Measurements from ENCODE around the gene C11orf21.
"Not testable (repeated sequence)": the region's sequence is repeated elsewhere in the genome, so short reads cannot be mapped to it uniquely, and the experiment has no call there.

The C11orf21 gene

DNA sequence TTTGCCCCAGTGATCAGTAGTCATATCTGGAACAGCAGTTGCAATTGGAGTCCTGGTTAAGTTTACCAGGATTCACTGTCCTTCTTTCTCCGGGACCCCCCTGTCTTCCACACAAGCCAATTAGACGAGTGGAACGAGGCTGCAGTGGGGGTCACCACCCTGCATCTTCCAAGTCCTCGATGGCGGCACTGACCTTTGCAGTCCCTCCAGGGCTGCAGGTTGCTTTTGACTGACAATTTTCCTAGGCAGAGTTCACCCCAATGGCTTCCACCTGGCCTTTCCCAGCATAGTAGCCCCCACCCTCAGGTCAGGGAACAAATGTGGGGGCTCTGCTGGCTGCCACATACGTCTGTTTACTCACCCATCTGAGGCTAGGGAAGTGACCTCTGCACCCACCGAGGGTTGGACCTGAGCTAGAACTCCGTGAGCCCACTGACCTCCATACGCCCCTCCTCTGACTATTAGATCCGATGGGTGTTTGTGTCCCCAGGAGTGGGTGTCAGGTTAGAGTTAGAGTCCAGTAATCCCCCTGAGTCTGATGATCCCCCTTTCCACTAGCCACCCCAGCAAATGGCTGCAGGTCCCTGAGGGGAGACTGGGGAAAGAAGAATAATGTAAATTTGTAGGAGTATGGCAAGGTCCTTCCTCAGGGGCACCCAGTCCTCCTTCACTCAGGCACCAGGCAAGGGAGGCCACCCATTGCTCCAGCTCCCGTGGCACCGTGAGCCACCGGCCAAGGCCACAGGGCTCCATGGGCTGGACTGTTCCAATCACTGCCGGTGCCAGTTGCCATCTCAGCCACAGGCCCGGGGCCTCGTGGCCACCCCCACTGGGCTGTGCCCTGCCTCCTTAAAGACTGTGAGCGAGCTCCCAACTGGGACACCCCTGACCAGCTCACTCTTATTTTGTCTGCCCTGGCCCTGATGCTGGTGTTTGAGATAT is 5.5 kb downstream of the C11orf21 start:
- DNase-seq, result no peak

DNA sequence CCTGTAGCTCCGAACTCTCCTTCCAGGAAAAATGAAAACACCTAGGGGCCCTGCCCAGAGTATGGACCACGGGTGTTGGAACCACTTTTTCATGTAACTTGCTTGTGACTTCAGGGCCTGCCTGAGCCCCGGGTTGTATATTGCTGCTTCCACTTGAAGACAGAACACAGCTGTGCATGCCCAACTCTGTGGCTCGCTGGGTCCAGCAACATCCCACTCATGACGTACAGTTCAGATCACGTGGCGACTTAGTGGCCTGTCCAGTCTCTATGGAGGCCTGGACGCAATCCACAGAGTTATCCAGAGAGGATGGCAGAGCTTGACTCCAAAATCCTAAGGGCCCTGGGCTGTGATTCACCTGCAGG is 6.8 kb downstream of the C11orf21 start:
- DNase-seq, result no peak

DNA sequence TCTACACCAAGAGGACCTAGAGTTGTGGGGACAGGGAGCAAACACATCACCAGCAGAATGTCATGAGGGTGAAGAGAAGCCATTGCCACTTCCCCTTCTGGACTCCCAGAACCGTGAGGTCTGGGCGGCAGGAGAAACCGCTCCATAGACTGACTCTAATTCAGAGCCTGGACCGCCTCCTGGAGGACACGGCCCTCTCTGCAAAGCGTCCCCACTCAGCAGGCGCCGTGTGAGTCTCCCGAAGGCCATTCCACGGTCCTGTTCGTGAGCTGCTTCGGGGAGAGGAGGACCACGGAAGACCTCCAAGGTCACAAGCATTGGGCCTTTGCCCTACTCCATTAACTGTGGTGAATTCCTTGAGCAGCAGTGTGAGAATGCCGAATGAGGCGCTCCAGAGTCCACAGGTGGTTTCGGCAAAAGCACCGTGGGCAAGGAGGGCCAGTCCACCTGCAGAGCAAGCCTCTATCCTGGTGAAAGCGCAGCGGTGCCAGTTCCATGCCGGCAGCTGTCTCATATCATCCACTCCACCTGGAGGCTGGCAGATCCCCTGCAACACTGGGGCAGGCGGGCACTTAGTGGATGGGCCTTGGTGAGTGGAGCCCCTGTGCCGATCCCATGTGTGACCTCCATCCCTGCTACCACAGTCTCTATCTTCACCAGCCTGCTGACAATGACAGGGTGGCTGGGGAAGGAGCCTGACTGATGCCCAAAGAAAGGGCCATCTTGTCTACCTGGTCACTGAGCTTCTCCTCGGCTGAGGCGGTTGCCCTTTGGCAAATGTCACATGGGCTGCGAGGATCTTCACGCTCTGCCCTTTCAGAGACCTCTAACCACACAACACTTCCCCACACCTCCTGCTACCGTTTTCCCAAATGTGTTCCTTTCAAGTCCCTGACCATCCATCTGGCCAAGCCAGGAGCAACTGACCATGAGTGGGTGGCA is 7.5 kb downstream of the C11orf21 start:
- DNase-seq, result no peak

DNA sequence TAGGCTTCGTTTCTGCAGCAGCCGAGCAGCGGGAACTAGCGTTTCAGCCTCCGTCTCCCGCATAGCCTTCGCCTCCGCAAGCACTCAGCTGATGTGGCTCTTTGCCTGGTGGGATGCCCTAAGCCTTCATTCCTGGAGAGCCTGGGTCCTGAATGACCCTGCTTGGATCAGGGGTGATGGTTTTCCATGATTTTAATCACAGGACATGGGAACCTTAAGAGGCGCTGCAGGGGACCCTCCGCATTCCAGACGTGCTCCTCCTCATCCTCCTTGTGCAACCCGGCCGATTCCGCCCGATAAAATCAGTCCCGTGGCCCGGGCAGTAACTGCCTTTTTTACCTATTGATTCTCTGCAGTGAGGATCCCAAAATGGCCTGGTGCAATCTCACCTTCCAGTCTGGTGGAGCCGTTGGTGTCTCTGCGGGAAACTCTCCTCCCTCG is 8.2 kb downstream of the C11orf21 start:
- no peak for DNase-seq

DNA sequence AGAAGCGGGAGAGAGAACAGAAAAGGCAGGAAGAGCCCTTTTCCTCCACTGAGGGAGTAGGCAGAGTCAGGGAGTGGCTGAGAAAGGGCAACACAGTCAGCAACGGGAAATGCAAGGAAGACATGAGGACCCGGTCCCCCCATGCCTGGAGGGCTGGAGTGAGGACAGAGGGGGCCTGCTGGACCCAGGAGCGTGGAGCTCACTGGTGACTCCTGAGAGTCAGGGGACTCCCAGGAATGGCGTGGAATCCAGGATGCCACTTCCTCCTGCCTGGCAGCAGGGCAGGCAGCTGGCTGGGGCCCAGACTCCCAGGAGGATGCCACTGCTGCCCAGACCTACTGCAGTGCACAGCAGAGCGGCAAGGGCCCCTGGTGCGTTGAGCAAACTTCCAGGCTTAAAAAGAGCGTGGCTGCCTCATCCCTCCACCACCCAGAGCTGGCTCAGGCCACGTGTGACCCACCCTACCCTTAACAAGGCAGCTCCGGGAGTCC is 11.3 kb downstream of the C11orf21 start:
- DNase-seq, result no peak

DNA sequence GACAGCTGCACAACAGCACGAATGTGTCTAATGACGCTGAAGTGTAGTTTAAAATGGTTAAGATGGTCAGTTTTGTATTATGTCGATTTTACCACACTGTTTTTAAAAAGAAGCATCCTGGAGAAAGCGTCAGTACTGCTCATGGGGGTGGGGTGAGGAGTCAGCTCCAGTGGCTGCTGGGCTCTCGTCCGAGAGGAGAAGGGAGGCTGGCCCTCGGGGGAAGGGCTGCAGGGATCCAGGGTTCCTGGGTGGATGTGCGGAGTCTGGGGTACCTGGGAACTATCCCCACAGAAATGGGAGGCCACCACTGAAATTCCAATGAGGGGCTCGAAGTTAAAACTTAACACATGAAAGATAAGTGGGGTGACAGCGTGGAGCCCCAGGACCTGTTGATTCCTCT is 11.9 kb downstream of the C11orf21 start:
- no peak for DNase-seq

DNA sequence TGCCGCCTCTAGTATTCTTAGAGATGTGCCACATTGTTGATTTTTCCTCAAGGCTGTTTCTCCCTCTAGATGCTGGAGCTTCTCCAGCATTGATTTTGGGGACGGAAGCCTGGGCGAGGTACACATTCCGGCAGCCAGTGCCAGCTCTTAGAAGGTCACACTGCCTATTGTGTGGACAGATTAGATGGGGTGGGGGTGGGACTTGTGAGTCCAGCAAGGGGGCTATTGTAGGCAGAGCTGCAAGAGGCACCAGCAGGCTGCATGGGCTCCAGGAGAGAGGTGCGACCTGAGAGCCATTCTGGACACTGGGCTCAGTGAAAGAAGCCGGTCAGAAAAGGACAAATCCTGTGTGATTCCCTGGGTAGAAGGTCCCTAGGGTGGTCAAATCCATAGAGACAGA is 12.4 kb downstream of the C11orf21 start:
- DNase-seq, result no peak

DNA sequence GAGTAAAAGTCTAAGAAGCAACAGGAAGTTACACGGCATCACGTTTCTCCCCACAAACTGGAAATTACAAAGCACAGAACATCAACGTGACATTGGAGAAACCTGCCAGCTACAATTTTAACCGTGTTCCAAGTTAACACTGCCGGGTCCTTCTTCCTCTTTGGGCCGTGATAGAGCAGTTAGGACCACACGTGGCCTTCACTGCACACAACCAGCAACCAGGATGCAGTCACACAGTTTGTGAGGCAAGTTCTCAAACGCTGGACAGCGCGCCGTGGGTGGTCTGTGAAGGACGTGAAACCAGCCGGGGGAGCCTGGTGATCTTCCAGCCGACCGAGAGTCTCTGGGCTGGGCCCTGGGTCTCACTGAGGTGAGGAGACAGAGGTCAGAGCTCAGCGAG is 14.6 kb downstream of the C11orf21 start:
- no peak for DNase-seq

DNA sequence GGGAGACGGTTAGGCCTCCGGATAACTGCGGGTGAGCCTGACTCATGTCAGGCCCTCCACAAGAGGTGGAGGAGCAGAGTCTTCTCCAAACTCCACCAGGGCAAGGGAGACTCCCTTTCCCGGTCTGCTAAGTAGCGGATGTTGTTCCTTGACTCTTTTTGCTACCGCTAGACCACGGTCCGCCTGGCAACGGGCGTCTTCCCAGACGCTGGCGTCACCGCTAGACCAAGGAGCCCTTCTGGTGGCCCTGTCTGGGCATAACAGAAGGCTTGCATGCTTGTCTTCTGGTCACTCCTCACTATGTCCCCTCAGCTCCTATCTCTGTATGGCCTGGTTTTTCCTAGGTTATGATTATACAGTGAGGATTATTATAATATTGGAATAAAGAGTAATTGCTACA is 15.4 kb downstream of the C11orf21 start:
- DNase-seq, result not testable (repeated sequence)

DNA sequence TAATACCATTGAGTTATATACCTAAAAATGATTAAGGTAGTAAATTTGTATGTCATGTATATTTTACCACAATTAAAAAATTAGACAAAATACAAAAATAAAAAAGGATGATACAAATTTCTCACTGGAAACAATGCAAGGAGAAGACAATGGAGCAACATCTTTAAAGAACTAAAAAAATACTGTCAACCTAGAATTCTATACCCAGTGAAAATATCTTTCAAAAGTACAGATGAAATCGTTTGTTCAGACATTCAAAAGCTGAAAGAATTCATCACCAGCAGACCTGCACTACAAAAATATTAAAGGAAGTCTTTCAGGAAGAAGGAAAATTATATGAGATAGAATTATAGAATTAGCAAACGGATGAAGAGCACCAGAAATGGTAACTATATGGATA is 21.5 kb downstream of the C11orf21 start:
- DNase-seq, result no peak

DNA sequence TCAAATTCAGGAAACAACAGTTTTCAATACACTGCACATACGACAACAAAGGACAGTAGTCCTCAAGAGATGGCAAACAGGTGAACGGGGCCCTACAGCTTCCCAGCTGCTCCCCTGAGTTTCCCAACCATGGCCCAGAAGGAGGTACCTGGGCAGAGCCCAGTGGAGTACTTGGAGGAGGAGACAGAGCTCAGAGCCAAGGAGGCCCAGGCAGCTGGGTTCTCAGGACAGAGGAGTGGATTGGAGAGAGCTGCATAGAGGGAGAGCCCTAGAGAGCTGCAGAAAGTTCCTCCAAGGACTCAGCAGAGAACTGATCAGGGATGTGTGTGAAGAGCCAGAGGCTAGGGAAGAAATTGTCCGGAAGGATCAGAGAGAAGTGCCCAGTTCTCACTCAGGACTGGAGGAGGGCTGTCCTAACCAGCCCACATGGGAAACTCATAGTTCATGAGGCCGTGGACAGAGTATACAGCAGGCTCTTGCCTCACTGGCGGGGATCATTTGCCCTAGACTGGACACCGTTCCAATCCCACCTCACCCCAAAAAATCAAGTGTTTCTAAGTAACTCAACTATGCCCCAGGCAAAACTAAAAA is 23.7 kb downstream of the C11orf21 start:
- DNase-seq, result no peak

DNA sequence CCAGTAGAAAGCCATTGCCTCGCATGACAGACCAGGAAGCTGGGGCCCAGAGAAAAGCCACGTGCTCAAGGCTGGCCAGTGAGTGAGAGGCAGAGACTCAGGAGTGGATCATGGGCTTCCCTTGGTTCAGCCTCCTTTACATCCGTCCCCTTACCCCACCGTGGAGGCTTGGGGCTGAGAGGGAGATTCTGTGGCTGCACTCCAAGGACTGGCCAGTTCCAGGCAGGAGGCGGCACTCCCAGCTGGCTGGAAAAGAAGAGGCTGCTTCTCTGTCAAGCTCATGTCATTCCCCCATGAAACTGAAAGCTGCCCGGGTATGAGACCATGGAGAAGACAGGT is 24.7 kb downstream of the C11orf21 start:
- no peak for DNase-seq

DNA sequence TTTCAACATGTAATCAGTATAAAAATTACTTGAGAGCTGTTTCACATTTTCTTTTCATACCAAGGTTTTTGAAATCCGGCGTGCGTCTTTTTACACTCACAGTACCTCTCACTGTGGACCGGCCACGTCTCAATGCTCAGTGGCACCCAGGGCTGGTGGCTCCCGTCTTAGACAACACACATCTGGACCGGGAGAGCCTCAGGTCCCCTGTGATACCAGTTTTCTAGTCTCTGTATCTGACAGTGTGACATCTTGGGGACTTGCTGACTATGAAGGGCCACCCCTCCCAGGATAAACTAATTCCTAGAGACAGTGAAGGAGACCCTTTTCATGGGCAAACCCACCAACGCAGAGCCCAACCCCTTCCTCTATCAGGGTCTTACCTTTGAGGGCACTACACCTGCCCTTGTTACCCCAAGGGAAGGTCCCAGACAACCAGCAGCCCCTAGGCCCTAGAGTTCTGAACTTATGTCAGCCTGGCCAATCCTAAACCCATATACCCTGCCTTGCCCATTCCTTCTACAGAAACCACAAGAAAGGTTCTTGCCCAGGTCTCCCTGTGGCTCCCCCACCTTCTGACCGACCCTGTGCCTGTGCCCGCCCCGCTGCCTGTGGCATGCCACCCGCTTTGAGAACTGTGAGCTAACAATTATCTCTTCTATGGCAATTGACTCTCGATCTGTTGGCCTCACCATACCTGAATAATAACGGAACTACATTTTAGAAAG is 25.3 kb downstream of the C11orf21 start:
- no peak for DNase-seq

DNA sequence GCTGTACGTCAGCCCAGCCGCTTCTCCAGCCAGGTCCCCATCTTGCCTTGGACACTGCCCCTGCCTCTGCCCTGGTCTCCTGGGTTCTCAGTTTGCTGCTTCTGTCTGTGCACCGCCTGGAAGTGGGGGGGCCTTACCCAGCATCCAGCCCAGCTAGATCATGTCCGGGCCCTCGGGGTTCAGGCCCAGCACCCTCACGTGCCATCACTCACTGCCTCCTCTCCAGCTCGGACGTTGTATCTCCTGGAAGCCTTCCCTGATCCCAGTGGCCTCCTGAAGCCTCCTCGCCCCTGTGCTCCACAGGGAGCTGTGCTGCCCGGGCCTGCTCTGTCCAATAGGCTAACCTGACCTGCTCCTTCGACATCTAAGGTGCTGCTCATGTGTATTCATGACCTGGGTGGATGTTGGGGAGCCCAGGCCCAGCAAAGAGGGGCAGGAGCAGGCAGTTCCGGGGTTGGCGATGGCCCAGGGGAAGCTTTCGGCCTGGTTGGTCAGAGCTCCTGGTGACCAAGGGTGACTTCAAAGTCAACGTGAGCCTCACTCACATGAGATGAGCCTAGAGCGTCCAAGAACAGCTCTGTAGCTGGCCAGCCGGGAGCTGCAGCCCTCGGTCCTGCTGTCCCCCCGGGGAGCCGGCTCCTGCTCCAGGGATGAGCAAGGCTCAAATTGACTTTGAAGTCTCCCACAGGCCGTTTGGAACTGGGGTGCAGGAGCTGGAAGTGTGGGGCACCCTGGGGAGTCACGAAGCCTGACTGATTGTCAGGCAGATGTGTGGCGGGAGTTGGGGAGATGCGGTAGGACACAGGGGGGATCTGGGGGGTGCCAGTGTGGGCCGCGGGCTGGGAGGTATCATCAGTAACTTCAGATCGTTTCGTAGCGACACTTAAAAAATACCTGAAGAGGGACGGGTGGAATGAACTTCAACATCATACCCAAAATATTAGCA is 26.1 kb downstream of the C11orf21 start:
- DNase-seq, result no peak

DNA sequence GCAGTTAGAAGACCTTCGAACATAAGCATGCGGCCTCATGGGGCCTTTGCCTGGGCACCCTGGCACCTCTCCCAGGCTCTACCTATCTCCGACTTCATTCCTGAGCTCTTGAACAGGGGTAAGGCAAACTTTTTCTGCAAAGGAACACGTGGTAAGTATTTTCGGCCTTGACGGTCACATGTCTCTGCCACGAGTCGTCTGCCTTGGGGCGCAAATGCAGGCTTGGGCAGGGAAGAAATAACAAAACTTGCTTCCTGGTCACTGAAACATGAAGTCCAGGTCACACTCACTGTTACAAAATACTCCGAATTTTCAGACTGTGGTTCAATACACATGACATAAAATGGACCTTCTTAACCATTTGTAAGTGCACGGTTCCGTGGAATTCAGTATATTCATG is 27.9 kb downstream of the C11orf21 start:
- no peak for DNase-seq

DNA sequence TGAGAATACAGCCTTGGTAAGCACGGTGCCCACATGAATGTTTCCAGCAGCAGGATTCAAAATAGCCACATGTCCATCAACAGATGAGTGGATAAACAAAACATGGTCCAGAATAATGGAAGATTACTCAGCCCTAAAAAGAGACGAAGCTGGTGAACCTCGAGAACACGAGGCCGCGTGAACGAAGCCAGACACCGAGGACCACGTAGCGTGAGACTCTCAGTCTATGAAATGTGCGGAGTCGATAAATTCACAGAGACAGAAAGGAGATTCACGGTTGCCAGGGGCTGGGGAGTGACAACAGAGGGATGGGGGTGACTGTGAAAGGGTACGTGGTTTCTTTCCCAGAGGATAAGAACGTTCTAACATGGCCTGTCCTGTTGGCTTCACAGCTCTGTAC is 28.4 kb downstream of the C11orf21 start:
- DNase-seq, result no peak

DNA sequence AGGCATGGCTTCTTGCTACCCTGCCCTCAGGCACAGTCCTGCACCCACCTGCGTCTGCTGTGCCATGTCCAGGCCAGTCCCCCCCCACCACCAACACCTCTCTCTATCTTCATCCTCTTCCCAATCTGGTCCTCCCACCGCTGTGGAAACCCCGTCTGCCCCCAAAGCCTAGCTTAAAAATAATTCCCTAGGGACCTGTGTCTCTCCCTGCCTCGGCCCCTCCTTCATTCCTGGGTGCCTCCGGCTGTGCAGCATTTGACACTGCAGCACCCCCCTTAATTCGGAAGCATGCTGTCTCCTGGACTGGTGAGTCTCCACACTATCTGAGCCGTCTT is 28.8 kb downstream of the C11orf21 start:
- DNase-seq, result no peak

DNA sequence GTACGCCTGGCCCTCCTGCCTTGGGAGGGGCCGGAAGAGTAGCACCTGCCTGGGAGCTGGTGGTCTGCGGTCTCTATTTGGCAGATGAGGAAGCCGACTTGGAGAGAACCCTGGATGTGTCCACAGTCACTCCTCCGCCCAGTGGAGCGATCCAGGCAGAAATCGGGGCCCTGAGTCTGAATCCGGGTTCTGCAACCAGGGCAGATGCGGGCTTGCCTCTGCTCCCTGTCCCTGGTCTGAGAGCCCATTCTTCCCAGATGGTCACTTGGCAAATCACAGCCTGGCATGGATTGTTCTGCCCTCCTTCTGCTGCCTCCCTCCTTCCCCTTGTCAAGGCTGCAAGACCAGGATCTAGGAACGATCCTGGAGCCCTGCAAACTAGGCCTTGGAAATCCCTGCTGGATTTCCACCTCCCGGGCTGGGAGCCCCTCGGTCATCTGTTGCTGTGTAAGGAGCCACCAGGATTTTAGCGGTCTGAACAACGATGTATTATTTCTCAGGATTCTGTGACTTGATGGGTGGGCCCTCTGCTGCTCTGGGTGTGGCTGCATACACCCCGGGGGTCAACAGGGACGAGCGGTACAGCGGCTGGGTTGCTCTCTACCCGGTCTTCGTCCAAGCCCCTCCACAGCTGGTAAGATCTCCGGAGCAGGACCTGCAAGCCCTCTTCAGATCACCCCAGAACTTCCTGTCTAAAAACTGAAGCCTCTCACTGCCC is 29.3 kb downstream of the C11orf21 start:
- no peak for DNase-seq

DNA sequence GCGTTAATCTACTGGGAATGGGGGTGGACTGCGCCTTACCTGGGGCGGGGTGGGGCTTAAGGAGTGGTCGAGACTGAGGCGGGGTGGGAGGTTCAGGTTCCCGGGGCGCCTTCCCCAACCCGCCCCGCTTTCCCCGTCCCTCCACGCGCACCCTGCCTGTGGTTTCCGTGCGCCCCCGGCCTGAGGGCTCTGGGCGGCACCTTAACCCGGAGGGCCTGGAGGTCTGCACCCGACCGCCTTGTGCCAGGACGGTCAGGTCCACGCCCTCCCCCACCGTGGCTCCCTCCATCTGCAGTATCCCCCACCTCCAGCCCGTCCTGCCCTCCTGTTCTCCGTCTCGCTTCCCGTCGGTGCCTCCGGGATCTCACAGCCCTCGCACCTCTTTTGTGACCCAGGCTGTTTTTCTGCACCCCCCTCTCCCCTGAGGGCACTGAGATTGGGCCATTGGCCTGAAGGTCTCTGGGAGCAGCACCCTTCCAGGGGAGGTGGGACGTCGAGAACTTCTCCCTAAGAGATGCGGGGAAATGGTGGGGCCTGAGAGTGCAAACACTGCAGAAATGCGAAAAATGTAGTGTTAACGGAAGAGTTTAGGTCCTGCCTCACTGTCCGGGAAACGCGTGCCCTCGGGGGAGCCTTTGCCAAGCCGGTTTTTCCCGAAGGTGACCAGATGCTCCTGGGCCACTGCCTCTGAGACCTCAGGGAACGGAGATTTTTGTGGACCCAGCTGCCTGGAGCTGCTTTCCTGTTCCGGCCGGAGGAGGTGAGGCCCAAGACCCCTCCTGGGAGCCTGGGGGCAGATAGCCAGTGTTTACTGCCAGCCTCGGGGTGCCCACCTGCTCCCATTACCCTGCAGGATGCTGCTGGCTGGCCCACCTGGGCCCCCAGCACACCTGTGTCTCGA is 30.1 kb downstream of the C11orf21 start:
- no peak for DNase-seq

DNA sequence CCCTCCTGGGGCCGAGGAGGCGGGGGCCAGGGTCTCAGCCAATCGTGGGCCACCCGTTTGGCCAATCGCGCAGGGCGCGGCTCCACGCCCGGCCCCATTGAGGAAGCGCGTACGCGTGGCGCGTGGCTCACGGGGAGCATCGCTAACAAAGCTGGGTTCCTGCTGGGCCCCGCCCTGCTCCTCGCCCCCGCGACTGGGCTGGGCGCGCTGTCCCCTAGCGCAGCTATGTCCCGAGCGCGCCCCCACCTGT is 30.7 kb downstream of the C11orf21 start:
- no peak for DNase-seq

All from GOT3 (cell line).